Subcutaneous adipose tissue (tissue), 4 donors: Measurements from ENCODE around the gene MYO7B. TPM values are rescaled to one million over a fixed set of nuclear protein-coding genes. Genes with fewer than 3 reads are reported as not detected.

Source experiments
- total RNA-seq, 4 donors: library from RNA; depleted of rRNA; stranded (reverse); fragments of >200 nt; gene quantifications; one replicate each; pipeline ENCODE4 v1.1.0, GENCODE V29; 2016
- TF ChIP-seq, protein P1 (sequence below): fragments of 450-650 bp; IDR thresholded peaks from one replicate; pipeline ENCODE4 v1.5.1; 2016; ENCODE audit warnings: low read depth, mild to moderate bottlenecking, control low read depth, antibody characterized with exemption, moderate library complexity

Gene MYO7B
- total RNA-seq, 4 donors from 2014 or later = 0.49 to 0.57 (median 0.51) TPM; not detected in 1

DNA sequence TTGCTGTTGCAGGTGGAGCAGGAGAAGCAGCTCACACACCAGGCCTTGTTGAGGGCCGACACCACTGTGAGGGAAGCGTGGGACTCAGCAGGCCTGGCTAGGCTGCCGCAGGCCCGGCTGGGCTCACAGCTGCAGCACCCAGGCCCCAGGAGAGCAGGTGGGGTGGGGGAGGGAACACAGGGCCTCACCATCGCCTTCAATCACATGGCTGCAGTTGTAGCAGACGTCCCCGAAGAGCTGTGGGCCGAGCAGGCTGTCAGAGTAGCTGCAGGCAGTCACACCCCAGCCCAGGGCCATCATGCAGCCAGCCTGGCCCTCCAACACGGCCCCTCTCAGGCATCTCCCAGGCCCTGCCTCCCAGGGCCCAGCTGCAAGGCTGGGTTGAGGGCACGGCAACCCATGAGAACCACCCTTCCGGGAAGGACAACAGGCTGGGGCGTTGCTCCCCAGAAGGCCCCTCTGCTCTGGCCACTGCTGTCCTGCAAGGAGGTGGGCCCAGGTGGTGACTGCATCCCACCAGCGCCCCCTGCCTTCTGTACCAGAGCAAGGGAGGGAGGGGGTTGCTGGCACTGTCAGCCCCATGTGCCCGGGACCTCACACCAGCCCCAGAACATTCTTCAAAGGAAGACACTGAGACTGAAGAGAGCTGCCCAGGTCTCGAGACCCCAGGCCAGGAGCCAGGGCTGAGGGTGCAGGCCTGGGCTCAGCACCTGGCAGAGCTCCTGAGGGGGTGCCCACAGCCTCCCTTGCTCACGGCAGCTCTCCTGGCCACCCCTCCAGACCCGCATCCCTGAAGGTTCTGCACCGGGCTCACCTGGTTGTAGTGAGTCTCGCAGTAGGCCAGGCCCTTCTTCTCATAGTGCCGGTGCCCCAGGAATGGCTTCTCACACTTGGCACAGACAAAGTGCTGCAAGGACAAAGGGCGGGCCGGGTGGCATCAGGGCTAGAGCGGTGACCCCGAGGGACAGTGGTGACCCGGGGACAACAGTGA lies 104.9 kb downstream of the MYO7B start:
- TF ChIP-seq, protein P1, sequence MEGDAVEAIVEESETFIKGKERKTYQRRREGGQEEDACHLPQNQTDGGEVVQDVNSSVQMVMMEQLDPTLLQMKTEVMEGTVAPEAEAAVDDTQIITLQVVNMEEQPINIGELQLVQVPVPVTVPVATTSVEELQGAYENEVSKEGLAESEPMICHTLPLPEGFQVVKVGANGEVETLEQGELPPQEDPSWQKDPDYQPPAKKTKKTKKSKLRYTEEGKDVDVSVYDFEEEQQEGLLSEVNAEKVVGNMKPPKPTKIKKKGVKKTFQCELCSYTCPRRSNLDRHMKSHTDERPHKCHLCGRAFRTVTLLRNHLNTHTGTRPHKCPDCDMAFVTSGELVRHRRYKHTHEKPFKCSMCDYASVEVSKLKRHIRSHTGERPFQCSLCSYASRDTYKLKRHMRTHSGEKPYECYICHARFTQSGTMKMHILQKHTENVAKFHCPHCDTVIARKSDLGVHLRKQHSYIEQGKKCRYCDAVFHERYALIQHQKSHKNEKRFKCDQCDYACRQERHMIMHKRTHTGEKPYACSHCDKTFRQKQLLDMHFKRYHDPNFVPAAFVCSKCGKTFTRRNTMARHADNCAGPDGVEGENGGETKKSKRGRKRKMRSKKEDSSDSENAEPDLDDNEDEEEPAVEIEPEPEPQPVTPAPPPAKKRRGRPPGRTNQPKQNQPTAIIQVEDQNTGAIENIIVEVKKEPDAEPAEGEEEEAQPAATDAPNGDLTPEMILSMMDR = no peak

DNA sequence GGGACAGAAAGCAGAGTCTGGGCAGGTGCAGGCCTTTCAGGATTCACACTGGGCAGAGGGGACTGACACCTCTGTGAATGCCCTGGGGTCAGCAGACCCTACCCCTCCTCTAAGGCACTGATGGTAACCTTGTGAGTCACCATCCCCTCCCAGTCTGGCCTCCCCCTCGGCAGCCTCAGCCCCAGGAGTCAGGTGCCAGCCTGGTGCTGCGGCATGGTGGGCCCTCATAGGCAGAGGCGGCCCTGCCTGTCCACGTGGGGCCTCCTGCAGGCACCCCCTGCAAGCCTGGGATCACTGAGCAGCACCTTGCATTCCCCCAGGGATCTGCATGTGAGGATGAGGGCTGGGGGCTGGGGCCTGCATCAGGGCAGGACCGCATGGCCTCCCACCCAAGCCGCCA lies 105.7 kb downstream of the MYO7B start:
- TF ChIP-seq, protein P1 = no peak

DNA sequence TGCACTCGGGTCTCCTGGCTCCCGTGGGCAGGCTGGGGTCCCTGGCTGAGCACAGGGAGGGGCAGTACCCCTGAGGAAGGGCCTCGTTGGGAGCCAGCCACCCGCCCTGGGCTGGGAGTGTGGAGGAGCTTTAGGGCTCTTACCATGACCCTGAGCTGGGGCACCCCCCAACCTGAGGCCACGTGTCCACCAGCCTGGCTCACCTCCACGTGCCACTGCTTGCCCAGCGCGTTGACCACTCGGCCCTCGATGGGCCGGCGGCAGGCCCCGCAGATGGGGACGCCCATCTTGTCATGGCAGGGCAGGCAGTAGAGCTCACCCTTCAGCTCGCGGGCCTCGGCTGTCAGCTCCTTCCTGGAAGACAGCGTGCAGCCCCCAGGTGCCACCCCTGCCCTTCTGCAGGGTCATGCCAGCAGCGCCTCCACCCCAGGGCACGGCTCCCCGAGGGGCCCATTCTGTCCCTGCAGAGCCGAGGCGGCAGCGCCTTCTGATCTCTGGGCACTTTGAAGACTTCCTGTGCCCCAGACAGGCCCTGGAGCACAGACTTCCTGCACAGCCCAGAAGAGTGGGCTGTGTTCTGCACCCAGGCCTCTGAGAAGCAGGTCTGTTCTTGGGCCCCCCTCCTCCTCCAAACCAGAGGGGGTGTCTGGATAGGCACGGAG lies 106.5 kb downstream of the MYO7B start:
- TF ChIP-seq, protein P1 = no peak

DNA sequence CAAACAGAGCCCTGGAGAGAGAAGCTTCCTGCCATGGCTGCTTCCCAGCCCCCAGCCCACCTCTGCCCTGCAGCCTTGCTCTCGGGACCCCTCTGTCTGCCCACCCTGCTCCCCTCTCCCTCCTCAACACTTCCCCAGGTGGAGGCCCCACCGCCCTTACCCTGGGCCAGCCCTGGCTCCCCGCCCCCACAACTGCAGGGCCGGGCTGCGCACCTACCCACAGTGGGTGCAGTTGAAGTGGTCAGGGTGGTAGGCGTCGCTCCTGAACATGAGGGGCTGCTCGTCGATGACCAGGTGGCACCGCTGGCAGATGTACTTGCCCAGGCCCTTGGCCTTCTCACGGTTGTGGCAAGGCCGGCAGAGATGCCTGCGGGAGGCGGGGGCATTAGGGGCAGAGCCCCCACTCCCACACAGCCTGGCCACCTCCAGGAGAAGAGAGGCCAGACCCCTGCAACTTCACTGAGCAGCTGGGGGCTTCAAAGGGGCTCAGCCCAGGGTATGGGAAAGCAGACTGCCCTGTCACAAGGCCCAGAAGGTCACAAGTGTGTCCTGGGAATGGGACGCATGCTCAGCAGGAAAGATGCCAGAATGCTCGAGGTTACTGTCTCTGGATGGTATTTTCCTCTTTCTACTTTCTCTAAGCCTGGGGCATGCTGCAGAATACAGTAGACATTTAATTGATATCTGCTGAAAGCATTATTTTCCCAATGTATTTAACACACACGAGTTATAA lies 107.4 kb downstream of the MYO7B start:
- TF ChIP-seq, protein P1 = no peak

DNA sequence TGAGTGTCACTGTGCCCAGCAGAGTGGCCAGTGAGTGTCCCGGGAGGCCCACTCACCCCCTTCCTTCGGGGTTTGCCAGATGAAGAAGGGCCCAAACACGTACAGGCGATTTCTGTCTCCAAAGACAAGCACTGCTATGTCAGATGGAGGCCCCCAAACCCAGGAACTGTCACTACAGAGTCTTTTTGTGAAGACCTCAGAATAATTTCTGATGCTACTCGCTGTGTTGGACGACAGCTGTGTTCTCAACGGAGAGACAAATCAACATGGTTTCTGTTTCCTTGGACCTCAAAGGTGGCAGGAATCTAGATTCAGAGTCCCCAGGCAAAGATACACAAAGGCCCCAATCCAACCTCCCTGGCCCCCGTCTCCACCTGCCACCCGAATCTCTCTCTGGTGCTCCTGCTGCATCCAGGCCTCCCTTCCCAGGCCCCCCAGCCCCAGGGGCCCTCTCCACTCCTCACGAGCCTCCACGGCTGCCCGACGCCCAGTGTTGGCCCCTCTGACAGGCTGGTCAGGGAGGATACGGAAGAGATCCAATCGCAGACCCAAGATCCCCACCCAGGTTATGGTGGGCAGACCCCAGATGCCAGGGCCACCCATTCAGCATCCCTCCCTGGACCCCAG lies 108.1 kb downstream of the MYO7B start:
- TF ChIP-seq, protein P1 = no peak

DNA sequence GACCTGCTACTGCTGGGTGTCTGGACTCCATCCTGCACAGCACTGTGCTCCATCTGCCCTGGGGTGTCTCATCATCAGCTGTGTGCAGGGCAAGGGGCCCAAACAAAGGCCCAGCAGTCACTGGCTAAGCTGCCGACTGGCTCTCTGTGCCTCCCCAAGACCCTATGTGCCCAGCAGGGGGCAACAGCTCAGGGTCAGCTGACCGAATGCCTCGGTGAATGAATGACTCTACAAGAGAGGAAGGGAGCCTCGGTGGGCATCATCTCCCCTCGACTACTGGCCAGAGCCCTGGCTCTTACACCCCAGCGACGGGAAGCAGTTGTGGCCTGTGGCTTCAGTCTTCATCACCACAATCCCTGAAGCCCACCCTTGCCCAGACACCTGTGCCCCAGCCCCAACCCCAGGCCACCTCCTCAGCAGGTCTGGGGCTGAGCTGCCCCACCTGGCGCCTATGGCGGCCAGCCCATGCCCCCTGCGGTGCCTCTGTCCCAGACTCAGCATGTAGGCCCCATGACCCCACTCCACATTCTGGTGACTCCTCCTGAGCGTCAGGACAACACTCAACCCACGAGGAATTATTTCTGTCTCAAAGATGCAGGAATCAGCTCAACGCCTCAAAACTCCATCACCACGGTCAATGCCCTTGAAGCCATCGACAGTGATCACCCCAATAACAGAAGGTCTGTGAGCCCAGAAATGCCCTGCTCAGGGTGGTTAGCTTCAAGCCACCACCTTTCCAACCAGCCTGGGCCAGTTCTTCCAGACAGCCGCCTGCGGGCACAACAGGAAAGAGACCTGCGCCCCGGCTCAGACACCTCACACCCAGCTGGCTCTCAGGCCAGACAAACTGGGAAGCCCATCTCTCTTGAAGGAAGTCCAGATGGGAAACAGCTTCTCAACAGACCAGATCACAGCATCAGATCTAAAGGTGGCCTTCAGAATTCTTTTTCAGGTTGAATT lies 108.9 kb downstream of the MYO7B start:
- TF ChIP-seq, protein P1 = no peak
